MM.1S (cell line): ENCODE results near the gene COG5.

Experiments used
- DNase-seq: peaks from one replicate; pipeline ENCODE4 v3.0.0-alpha.2; 2015
- H2AFZ ChIP-seq: fragments of 300-600 bp; sonication (generic); 2 replicates; pipeline ENCODE4 v1.6.0; 2016; ENCODE audit warnings: antibody characterized with exemption, low read length
- H3F3A ChIP-seq: fragments of 300-600 bp; sonication (generic); 2 replicates; pipeline ENCODE4 v1.6.1; 2016; ENCODE audit warnings: mild to moderate bottlenecking, antibody characterized with exemption, low read length, moderate library complexity, mixed read lengths; ENCODE audit not compliant: insufficient read depth
- H3K27ac ChIP-seq: fragments of 300-600 bp; sonication (generic); 2 replicates; pipeline ENCODE4 v1.5.1; 2016; ENCODE audit warnings: mild to moderate bottlenecking, low read length
- H3K27me3 ChIP-seq: fragments of 300-600 bp; sonication (generic); replicated peaks from 2 replicates; pipeline ENCODE4 v1.6.0; 2016; ENCODE audit warnings: low read length; ENCODE audit not compliant: insufficient read depth
- H3K36me3 ChIP-seq: fragments of 300-600 bp; sonication (generic); replicated peaks from 2 replicates; pipeline ENCODE4 v1.6.1; 2016; ENCODE audit warnings: mild to moderate bottlenecking, low read length, mixed read lengths; ENCODE audit not compliant: insufficient read depth
- H3K4me1 ChIP-seq: fragments of 300-600 bp; sonication (generic); 2 replicates; pipeline ENCODE4 v1.6.1; 2016; ENCODE audit warnings: low read length, mixed read lengths
- H3K4me2 ChIP-seq: fragments of 300-600 bp; sonication (generic); 2 replicates; pipeline ENCODE4 v1.6.0; 2016; ENCODE audit warnings: low read depth, low read length
- H3K4me3 ChIP-seq: fragments of 300-600 bp; sonication (generic); 2 replicates; pipeline ENCODE4 v1.5.1; 2016; ENCODE audit warnings: low read length, mixed read lengths
- H3K79me2 ChIP-seq: fragments of 300-600 bp; sonication (generic); 2 replicates; pipeline ENCODE4 v1.6.1; 2016; ENCODE audit warnings: mixed run types, low read length, mixed read lengths
- H3K9ac ChIP-seq: fragments of 300-600 bp; sonication (generic); 2 replicates; pipeline ENCODE4 v1.6.1; 2016; ENCODE audit warnings: low read length, mixed read lengths
- H3K9me2 ChIP-seq: fragments of 300-600 bp; sonication (generic); replicated peaks from 2 replicates; pipeline ENCODE4 v1.6.1; 2016; ENCODE audit warnings: mild to moderate bottlenecking, low read length, mixed read lengths; ENCODE audit not compliant: insufficient read depth
- H3K9me3 ChIP-seq: fragments of 300-600 bp; sonication (generic); replicated peaks from 2 replicates; pipeline ENCODE4 v1.6.1; 2016; ENCODE audit warnings: mild to moderate bottlenecking, low read length, mixed read lengths; ENCODE audit not compliant: insufficient read depth
- H4K20me1 ChIP-seq: fragments of 300-600 bp; sonication (generic); 2 replicates; pipeline ENCODE4 v1.6.1; 2016; ENCODE audit warnings: mild to moderate bottlenecking, low read length, moderate library complexity, mixed read lengths; ENCODE audit not compliant: insufficient read depth
- EZH2 ChIP-seq: fragments of 300-600 bp; sonication (generic); optimal IDR thresholded peaks from 2 replicates; pipeline ENCODE3; 2017; ENCODE audit warnings: low read depth, mild to moderate bottlenecking, antibody characterized with exemption, low read length, mixed read lengths
- EZH2phosphoT487 ChIP-seq: fragments of 300-600 bp; sonication (generic); IDR thresholded peaks from 2 replicates; pipeline ENCODE4 v1.6.1; 2018; ENCODE audit warnings: antibody characterized with exemption, low read length
- TF ChIP-seq, protein P1 (sequence below): fragments of 300-600 bp; sonication (generic); IDR thresholded peaks from 2 replicates; pipeline ENCODE4 v1.5.1; 2016; ENCODE audit warnings: antibody characterized with exemption, low read length, mixed read lengths

Gene COG5

DNA sequence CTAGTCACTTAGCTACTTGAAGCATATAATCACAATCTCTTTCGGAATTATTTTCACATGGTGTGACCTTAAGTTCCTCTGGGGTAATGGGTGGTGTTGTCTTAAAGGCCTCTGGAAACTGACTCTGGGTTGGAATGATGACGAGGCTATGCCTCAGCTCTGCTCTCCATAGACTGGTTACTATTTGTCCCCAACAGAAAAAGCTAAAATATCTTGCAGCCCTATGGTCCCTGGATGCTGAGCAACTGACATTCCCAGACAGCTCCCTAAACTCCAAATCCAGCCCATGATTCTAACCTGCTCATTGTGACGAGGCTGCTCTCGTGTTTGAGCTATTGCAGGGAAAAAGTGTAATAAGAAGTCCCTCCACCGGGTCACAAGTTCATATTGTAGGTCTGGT is 343.4 kb downstream of the COG5 start:
- no peaks in the 10 kb centered on the region for H3K36me3 ChIP-seq
- no peak overlapping the region for H3K4me2 ChIP-seq
- TF ChIP-seq, protein P1, sequence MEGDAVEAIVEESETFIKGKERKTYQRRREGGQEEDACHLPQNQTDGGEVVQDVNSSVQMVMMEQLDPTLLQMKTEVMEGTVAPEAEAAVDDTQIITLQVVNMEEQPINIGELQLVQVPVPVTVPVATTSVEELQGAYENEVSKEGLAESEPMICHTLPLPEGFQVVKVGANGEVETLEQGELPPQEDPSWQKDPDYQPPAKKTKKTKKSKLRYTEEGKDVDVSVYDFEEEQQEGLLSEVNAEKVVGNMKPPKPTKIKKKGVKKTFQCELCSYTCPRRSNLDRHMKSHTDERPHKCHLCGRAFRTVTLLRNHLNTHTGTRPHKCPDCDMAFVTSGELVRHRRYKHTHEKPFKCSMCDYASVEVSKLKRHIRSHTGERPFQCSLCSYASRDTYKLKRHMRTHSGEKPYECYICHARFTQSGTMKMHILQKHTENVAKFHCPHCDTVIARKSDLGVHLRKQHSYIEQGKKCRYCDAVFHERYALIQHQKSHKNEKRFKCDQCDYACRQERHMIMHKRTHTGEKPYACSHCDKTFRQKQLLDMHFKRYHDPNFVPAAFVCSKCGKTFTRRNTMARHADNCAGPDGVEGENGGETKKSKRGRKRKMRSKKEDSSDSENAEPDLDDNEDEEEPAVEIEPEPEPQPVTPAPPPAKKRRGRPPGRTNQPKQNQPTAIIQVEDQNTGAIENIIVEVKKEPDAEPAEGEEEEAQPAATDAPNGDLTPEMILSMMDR: no peak
- no peak for TF ChIP-seq EZH2
- no peak for TF ChIP-seq EZH2phosphoT487
- H2AFZ ChIP-seq: no peak overlapping the region
- H3K4me1 ChIP-seq: no peaks in the 10 kb centered on the region
- H3K9ac ChIP-seq: no peak overlapping the region
- no peak for DNase-seq
- no peaks in the 10 kb centered on the region for H3F3A ChIP-seq
- H4K20me1 ChIP-seq: no peaks in the 10 kb centered on the region
- no peak overlapping the region for H3K27ac ChIP-seq
- no peaks in the 10 kb centered on the region for H3K9me2 ChIP-seq
- H3K79me2 ChIP-seq: no peaks in the 10 kb centered on the region
- H3K27me3 ChIP-seq: no peaks in the 10 kb centered on the region
- H3K4me3 ChIP-seq: no peak overlapping the region
- H3K9me3 ChIP-seq: no peaks in the 10 kb centered on the region

DNA sequence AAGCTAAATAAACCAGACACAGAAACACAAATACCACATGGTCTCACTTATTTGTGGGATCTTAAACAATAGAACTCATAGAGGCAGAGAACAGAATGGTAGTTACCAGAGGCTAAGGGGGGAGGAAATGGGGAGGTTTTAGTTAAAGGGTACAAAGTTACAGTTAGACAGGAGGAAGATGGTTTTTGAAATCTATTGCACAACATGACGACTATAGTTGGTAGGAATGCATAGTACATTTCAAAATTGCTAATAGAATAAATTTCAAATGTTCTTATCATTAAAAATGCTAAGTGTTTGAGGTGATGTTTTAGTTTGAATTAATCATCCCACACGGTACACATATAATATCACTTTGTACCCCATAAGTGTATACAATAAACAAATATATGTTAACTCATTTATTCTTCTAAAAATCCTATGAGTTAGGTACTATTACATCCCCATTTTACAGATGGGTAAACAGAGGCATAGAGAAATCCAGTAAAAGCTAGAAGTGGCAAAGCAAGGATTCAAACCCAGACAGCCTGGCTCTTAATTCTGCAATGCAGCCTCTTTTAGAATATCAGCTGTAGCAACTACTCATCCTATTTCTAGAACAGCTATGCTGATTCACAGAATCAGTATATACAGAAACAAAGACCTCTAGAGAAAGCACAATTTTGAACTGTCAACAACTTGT is 344.0 kb downstream of the COG5 start:
- Histone ChIP-seq H3K27ac (no peak overlapping the region), H3K9ac (no peak overlapping the region), H3F3A (no peaks in the 10 kb centered on the region), H3K4me3 (no peak overlapping the region), H3K79me2 (no peaks in the 10 kb centered on the region), H2AFZ (no peak overlapping the region), H3K9me3 (no peaks in the 10 kb centered on the region), H3K27me3 (no peaks in the 10 kb centered on the region), H3K4me1 (no peaks in the 10 kb centered on the region), H3K36me3 (no peaks in the 10 kb centered on the region), H3K9me2 (no peaks in the 10 kb centered on the region), H4K20me1 (no peaks in the 10 kb centered on the region), H3K4me2 (no peak overlapping the region)
- TF ChIP-seq, protein P1: no peak
- DNase-seq: no peak

DNA sequence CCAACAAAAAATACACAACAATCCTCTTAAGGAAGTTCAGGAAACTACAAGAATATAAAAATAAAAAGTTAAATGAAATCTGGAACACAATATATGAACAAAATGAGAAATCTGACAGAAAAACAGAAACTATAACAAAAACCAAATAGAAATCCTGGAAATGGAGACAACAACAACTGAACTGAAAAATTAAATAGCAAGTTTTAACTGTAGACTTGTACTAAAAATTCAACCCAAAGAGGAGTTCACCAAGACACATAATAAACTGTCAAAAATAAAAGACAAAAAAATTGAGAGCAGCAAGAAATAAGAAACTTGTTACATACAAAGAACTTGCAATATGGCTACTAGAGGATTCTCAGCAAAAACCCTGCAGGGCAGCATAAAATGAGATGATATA is 349.8 kb downstream of the COG5 start:
- Histone ChIP-seq H3K36me3 (no peaks in the 10 kb centered on the region), H2AFZ (no peak overlapping the region), H3K4me1 (no peaks in the 10 kb centered on the region), H3K4me2 (no peak overlapping the region), H3K9me3 (no peaks in the 10 kb centered on the region), H3K4me3 (no peak overlapping the region), H3F3A (no peaks in the 10 kb centered on the region), H3K9me2 (no peaks in the 10 kb centered on the region), H3K79me2 (no peaks in the 10 kb centered on the region), H3K27ac (no peak overlapping the region), H3K9ac (no peak overlapping the region), H3K27me3 (no peaks in the 10 kb centered on the region), H4K20me1 (no peaks in the 10 kb centered on the region)
- TF ChIP-seq, protein P1: no peak
- TF ChIP-seq EZH2phosphoT487: no peak
- DNase-seq: no peak
